Measurements from ENCODE around the gene RHD. TPM values are rescaled to one million over a fixed set of nuclear protein-coding genes. Genes with fewer than 3 reads are reported as not detected.
A peak's percentile ranks its signal among the peaks of the same experiment; 100 is the strongest.

RHD gene
- total and polyA plus RNA-seq, 10 donors, result 0.03 to 3.9 (median 1.6) TPM; not detected in 3

GRCh38 chr1:25349606-25350005 lies 77.3 kb downstream of the RHD start:
- intact Hi-C loops (cut with DNase I; ENCODE audit: low total_unique reads), result loop anchor here (10.0 kb wide), 1 partner anchor 95 kb away; no protein-coding TSS in a partner anchor
- Histone ChIP-seq H3K4me3 (no peak overlapping the region), H3K4me1 (peaks cover 0 to 5% (median 0%) of the 10 kb centered on the region in 6 donors), H3K36me3 (peaks cover 0 to 100% (median 65%) of the 10 kb centered on the region in 6 donors), H3K27me3 (replicated peaks in 1 of 7) (no peaks in the 10 kb centered on the region), H3K9me3 (no peaks in the 10 kb centered on the region), H3K27ac (no peak overlapping the region)
- DNase-seq, result no peak
- no peak for TF ChIP-seq POLR2AphosphoS5 (IDR thresholded peaks at IDR 0.05)
- no peak for TF ChIP-seq POLR2A (IDR thresholded peaks at IDR 0.05)
- no peak for TF ChIP-seq CTCF (IDR thresholded peaks at IDR 0.05 in 8 of 11, conservative IDR thresholded peaks at IDR 0.05 in 3 of 11)
- WGBS, 5 donors, result 93 to 99% (median 97%) methylated on average over 3 of the region's 3 CpGs

GRCh38 chr1:25355841-25356395 lies 83.6 kb downstream of the RHD start:
- intact Hi-C loops (cut with DNase I; ENCODE audit: low total_unique reads), result no loop called here
- H3K9me3 ChIP-seq, result no peaks in the 10 kb centered on the region
- H3K27ac ChIP-seq, result peak overlapping the region in 5 of 8 donors; percentile 20 to 61 (median 32)
- peaks cover 0 to 15% (median 2%) of the 10 kb centered on the region in 6 donors for H3K4me1 ChIP-seq
- no peak for TF ChIP-seq POLR2A (IDR thresholded peaks at IDR 0.05)
- no peak for TF ChIP-seq CTCF (IDR thresholded peaks at IDR 0.05 in 8 of 11, conservative IDR thresholded peaks at IDR 0.05 in 3 of 11)
- TF ChIP-seq POLR2AphosphoS5 (IDR thresholded peaks at IDR 0.05), result no peak
- 68 to 73% (median 72%) methylated on average over 6 of the region's 6 CpGs for WGBS, 5 donors
- H3K4me3 ChIP-seq, result no peak overlapping the region
- peaks cover 0 to 100% (median 78%) of the 10 kb centered on the region in 6 donors for H3K36me3 ChIP-seq
- H3K27me3 ChIP-seq (replicated peaks in 1 of 7), result no peaks in the 10 kb centered on the region
- DNase-seq, result no peak

GRCh38 chr1:25356441-25356840 lies 84.1 kb downstream of the RHD start:
- no peak for TF ChIP-seq POLR2A (IDR thresholded peaks at IDR 0.05)
- no peak for TF ChIP-seq POLR2AphosphoS5 (IDR thresholded peaks at IDR 0.05)
- TF ChIP-seq CTCF (IDR thresholded peaks at IDR 0.05 in 8 of 11, conservative IDR thresholded peaks at IDR 0.05 in 3 of 11), result no peak
- Histone ChIP-seq H3K4me1 (peaks cover 0 to 15% (median 2%) of the 10 kb centered on the region in 6 donors), H3K9me3 (no peaks in the 10 kb centered on the region), H3K36me3 (peaks cover 0 to 100% (median 84%) of the 10 kb centered on the region in 6 donors), H3K27me3 (replicated peaks in 1 of 7) (no peaks in the 10 kb centered on the region), H3K27ac (peak overlapping the region in 4 of 8 donors; percentile 30 to 61 (median 42)), H3K4me3 (no peak overlapping the region)
- intact Hi-C loops (cut with DNase I; ENCODE audit: low total_unique reads), result no loop called here
- no peak for DNase-seq

GRCh38 chr1:25356848-25357247 lies 84.5 kb downstream of the RHD start:
- no peaks in the 10 kb centered on the region for H3K9me3 ChIP-seq
- TF ChIP-seq POLR2AphosphoS5 (IDR thresholded peaks at IDR 0.05), result no peak
- no peak for TF ChIP-seq CTCF (IDR thresholded peaks at IDR 0.05 in 8 of 11, conservative IDR thresholded peaks at IDR 0.05 in 3 of 11)
- TF ChIP-seq POLR2A (IDR thresholded peaks at IDR 0.05), result no peak
- no peak for DNase-seq
- H3K27ac ChIP-seq, result peak overlapping the region in 1 of 8 donors; percentile 51
- H3K27me3 ChIP-seq (replicated peaks in 1 of 7), result no peaks in the 10 kb centered on the region
- 88 to 96% (median 93%) methylated on average over 1 of the region's 1 CpG for WGBS, 5 donors
- no peak overlapping the region for H3K4me3 ChIP-seq
- H3K4me1 ChIP-seq, result peaks cover 0 to 15% (median 2%) of the 10 kb centered on the region in 6 donors
- peaks cover 0 to 100% (median 86%) of the 10 kb centered on the region in 6 donors for H3K36me3 ChIP-seq
- intact Hi-C loops (cut with DNase I; ENCODE audit: low total_unique reads), result no loop called here

Data from spleen (tissue), 11 donors.